Measurements from ENCODE around the gene KMT2B.
"Not testable (repeated sequence)": the region's sequence is repeated elsewhere in the genome, so short reads cannot be mapped to it uniquely, and the experiment has no call there.

Gene KMT2B

GRCh38 chr19:35717665-35718344, at the start of gene KMT2B:
Gene KMT2B, plus strand, starts transcription at chr19:35718003. Its CDS starts 16 bp downstream, at chr19:35718019.
- DNase-seq (ENCODE audit: low read depth, low spot score) = no peak
- H3K27ac ChIP-seq = peak within 1 kb of the TSS; percentile 85

- no peak overlapping the region for H3K27ac ChIP-seq
- DNase-seq (ENCODE audit: low read depth, low spot score) = no peak
Measured at GRCh38 chr19:35669566-35669965, 48.2 kb upstream of the KMT2B start.

- no peak for DNase-seq (ENCODE audit: low read depth, low spot score)
- no peak overlapping the region for H3K27ac ChIP-seq
Measured at GRCh38 chr19:35669974-35670373, 47.8 kb upstream of the KMT2B start.

GRCh38 chr19:35670686-35671085, 47.1 kb upstream of the KMT2B start:
- no peak overlapping the region for H3K27ac ChIP-seq
- no peak for DNase-seq (ENCODE audit: low read depth, low spot score)

GRCh38 chr19:35671818-35672217, 46.0 kb upstream of the KMT2B start:
- H3K27ac ChIP-seq = no peak overlapping the region
- DNase-seq (ENCODE audit: low read depth, low spot score) = no peak

GRCh38 chr19:35673121-35673804, 44.5 kb upstream of the KMT2B start:
- DNase-seq (ENCODE audit: low read depth, low spot score) = no peak
- no peak overlapping the region for H3K27ac ChIP-seq

- H3K27ac ChIP-seq = no peak overlapping the region
- no peak for DNase-seq (ENCODE audit: low read depth, low spot score)
Measured at GRCh38 chr19:35675589-35676140, 42.1 kb upstream of the KMT2B start.

- DNase-seq (ENCODE audit: low read depth, low spot score) = no peak
Measured at GRCh38 chr19:35689836-35690235, 28.0 kb upstream of the KMT2B start.

GRCh38 chr19:35691106-35691505, 26.7 kb upstream of the KMT2B start:
- DNase-seq (ENCODE audit: low read depth, low spot score); H3K27ac ChIP-seq: not testable (repeated sequence)

More at GRCh38 chr19:35689836-35690235, 28.0 kb upstream of the KMT2B start:
- no peak overlapping the region for H3K27ac ChIP-seq

GRCh38 chr19:35692010-35692409, 25.8 kb upstream of the KMT2B start:
- no peak for DNase-seq (ENCODE audit: low read depth, low spot score)
- no peak overlapping the region for H3K27ac ChIP-seq

GRCh38 chr19:35693422-35693821, 24.4 kb upstream of the KMT2B start:
- H3K27ac ChIP-seq = no peak overlapping the region
- no peak for DNase-seq (ENCODE audit: low read depth, low spot score)

GRCh38 chr19:35693835-35694599, 23.8 kb upstream of the KMT2B start:
- DNase-seq (ENCODE audit: low read depth, low spot score) = no peak
- H3K27ac ChIP-seq = no peak overlapping the region

- no peak overlapping the region for H3K27ac ChIP-seq
- DNase-seq (ENCODE audit: low read depth, low spot score) = no peak
Measured at GRCh38 chr19:35695895-35696422, 21.8 kb upstream of the KMT2B start.

- H3K27ac ChIP-seq = no peak overlapping the region
- no peak for DNase-seq (ENCODE audit: low read depth, low spot score)
Measured at GRCh38 chr19:35696835-35697234, 21.0 kb upstream of the KMT2B start.

GRCh38 chr19:35702223-35703012, 15.4 kb upstream of the KMT2B start:
- DNase-seq (ENCODE audit: low read depth, low spot score) = peak; percentile 89
- no peak overlapping the region for H3K27ac ChIP-seq

GRCh38 chr19:35703343-35703742, 14.5 kb upstream of the KMT2B start:
- no peak for DNase-seq (ENCODE audit: low read depth, low spot score)
- no peak overlapping the region for H3K27ac ChIP-seq

- H3K27ac ChIP-seq = no peak within 1 kb of the TSS
- DNase-seq (ENCODE audit: low read depth, low spot score) = no peak
Measured at GRCh38 chr19:35704218-35704617, 13.6 kb upstream of the KMT2B start, which contains the start of gene ZBTB32. Gene ZBTB32, plus strand, starts transcription at chr19:35704558. Its CDS starts 10,069 bp downstream, at chr19:35714627.

GRCh38 chr19:35708391-35708790, 9.4 kb upstream of the KMT2B start:
- DNase-seq (ENCODE audit: low read depth, low spot score) = no peak
- no peak overlapping the region for H3K27ac ChIP-seq

- H3K27ac ChIP-seq = no peak overlapping the region
- no peak for DNase-seq (ENCODE audit: low read depth, low spot score)
Measured at GRCh38 chr19:35710784-35711723, 6.7 kb upstream of the KMT2B start.

Measured in epithelial cell of prostate (primary cell).